Hepatocyte (in vitro differentiated cells): ENCODE data around the gene PADI3.

Experiments
- EZH2 ChIP-seq: fragments of 200-600 bp; sonication (generic); IDR thresholded peaks from 2 replicates; pipeline ENCODE4 v1.6.1; 2016; ENCODE audit warnings: antibody characterized with exemption, mild to moderate bottlenecking, borderline replicate concordance
- EZH2phosphoT487 ChIP-seq: fragments of 200-600 bp; sonication (generic); IDR thresholded peaks from one replicate; pipeline ENCODE4 v1.6.1; 2018; ENCODE audit warnings: antibody characterized with exemption, mild to moderate bottlenecking, low read depth, moderate library complexity; ENCODE audit not compliant: unreplicated experiment, severe bottlenecking
- TF ChIP-seq, protein P1 (sequence below): fragments of 200-600 bp; sonication (generic); IDR thresholded peaks from 2 replicates; pipeline ENCODE4 v1.5.1; 2016; ENCODE audit warnings: antibody characterized with exemption, mild to moderate bottlenecking; ENCODE audit not compliant: poor library complexity

DNA sequence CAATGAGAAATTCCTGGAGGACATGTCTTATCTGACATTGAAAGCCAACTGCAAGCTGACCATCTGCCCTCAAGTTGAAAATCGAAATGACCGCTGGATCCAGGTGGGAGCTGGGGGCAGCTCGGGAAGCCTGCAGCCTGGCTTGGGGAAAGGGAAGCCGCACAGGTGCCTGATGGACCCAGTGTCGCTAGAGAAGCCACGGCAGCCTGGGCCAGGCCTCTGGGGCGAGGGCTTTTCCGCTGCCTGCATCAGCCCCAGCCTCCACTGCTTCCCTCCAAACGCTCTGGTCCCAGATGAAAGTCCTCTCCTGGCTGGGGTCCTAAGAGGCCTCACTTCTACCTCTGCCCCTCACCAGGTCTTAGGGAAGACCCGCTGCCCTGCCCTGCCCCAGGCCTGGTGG lies 18.8 kb upstream of the PADI3 start:
- TF ChIP-seq EZH2phosphoT487 (no peak), EZH2 (no peak)
- TF ChIP-seq, protein P1, sequence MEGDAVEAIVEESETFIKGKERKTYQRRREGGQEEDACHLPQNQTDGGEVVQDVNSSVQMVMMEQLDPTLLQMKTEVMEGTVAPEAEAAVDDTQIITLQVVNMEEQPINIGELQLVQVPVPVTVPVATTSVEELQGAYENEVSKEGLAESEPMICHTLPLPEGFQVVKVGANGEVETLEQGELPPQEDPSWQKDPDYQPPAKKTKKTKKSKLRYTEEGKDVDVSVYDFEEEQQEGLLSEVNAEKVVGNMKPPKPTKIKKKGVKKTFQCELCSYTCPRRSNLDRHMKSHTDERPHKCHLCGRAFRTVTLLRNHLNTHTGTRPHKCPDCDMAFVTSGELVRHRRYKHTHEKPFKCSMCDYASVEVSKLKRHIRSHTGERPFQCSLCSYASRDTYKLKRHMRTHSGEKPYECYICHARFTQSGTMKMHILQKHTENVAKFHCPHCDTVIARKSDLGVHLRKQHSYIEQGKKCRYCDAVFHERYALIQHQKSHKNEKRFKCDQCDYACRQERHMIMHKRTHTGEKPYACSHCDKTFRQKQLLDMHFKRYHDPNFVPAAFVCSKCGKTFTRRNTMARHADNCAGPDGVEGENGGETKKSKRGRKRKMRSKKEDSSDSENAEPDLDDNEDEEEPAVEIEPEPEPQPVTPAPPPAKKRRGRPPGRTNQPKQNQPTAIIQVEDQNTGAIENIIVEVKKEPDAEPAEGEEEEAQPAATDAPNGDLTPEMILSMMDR, result no peak
